HCT116 (cell line): ENCODE results near the gene HDAC2. TPM values are rescaled to one million over a fixed set of nuclear protein-coding genes. Genes with fewer than 3 reads are reported as not detected.
"Not testable (repeated sequence)": the region's sequence is repeated elsewhere in the genome, so short reads cannot be mapped to it uniquely, and the experiment has no call there.

Experiments
- ATAC-seq: fragments of 200-7000 bp; cut with Tn5 transposase; 2 replicates; pipeline ENCODE4 v1.9.1; 2020; ENCODE audit warnings: mild to moderate bottlenecking, moderate library complexity
- BruUV-seq: library from RNA; stranded (reverse); fragments of 400-500 nt; replicated peaks from 2 replicates; lab custom pipeline; 2021; lab: Mats Ljungman, UMichigan
- CTCF ChIA-PET: fragments of 300-600 bp; sonication (Branson Sonifier 250); formaldehyde crosslinking; loops from one replicate; lab custom pipeline; 2021; ENCODE audit warnings: antibody characterized with exemption; lab: Charles Lee
- POLR2A ChIA-PET: fragments of 300-600, 350-600 bp; sonication (Branson Sonifier 250); formaldehyde crosslinking; loops from one replicate; lab custom pipeline; 2021; ENCODE audit warnings: antibody characterized with exemption; lab: Charles Lee
- RAD21 ChIA-PET, 2 experiments: fragments of 300-600 bp; sonication (Branson Sonifier 250); formaldehyde crosslinking; loops; one replicate each; lab custom pipeline; 2023; ENCODE audit warnings: low total read pairs in 2 of 2; ENCODE audit not compliant: uncharacterized antibody in 2 of 2, unreplicated experiment in 2 of 2, low non-redundant PET in 1 of 2; lab: Charles Lee
- DNase-seq: peaks from one replicate; pipeline ENCODE4 v3.0.0-alpha.2; 2010; ENCODE audit warnings: low read depth, low spot score
- H2AFZ ChIP-seq: fragments of 200-600 bp; shearing (Covaris generic), sonication (generic); 2 replicates; pipeline ENCODE4 v1.6.1; 2017; ENCODE audit warnings: low read depth, mixed run types, mixed read lengths, antibody characterized with exemption, low read length; ENCODE audit not compliant: poor library complexity, severe bottlenecking
- H3K27ac ChIP-seq: 2 replicates; pipeline ENCODE4 v1.5.1; 2012; ENCODE audit warnings: low read depth, low read length
- H3K27me3 ChIP-seq: fragments of 200-600 bp; sonication (generic); 2 replicates; pipeline ENCODE4 v1.6.1; 2016; ENCODE audit warnings: mixed run types, low read length, mixed read lengths; ENCODE audit not compliant: insufficient read depth
- H3K36me3 ChIP-seq, 2 experiments: fragments of 200-500 bp in 1 of 2; fragments of 200-600 bp in 1 of 2; sonication (Bioruptor generic) in 1 of 2; sonication (generic) in 1 of 2; 2 replicates each; pipeline versions ENCODE4 v1.5.1 to v1.6.1; 2014 to 2016; ENCODE audit warnings: low read length in 2 of 2, inconsistent platforms in 1 of 2, mixed read lengths in 1 of 2, mixed run types in 1 of 2; ENCODE audit not compliant: insufficient read depth in 2 of 2, control insufficient read depth in 1 of 2
- H3K4me1 ChIP-seq, 2 experiments: fragments of 200-600 bp in 1 of 2; sonication (generic) in 1 of 2; 2 replicates each; pipeline versions ENCODE4 v1.5.1 to v1.6.1; 2012 to 2017; ENCODE audit warnings: low read length in 2 of 2, inconsistent platforms in 1 of 2, mild to moderate bottlenecking in 1 of 2, mixed read lengths in 1 of 2, mixed run types in 1 of 2, moderate library complexity in 1 of 2; ENCODE audit not compliant: insufficient read depth in 2 of 2, control insufficient read depth in 1 of 2
- H3K4me2 ChIP-seq: fragments of 200-600 bp; sonication (generic); 2 replicates; pipeline ENCODE4 v1.6.1; 2017; ENCODE audit warnings: mixed run types, low read length, mixed read lengths
- H3K4me3 ChIP-seq, 2 experiments: fragments of 200-600 bp in 1 of 2; sonication (generic) in 1 of 2; replicated peaks in 1 of 2; 2 replicates each; pipeline ENCODE4 v1.5.1; 2011 to 2016; ENCODE audit warnings: low read length in 2 of 2, control low read depth in 1 of 2, low read depth in 1 of 2, mild to moderate bottlenecking in 1 of 2, mixed read lengths in 1 of 2, mixed run types in 1 of 2
- H3K79me2 ChIP-seq: fragments of 200-600 bp; sonication (generic); 2 replicates; pipeline ENCODE4 v1.6.1; 2017; ENCODE audit warnings: mild to moderate bottlenecking, mixed run types, low read length, moderate library complexity, mixed read lengths; ENCODE audit not compliant: insufficient read depth
- H3K9ac ChIP-seq: fragments of 200-600 bp; sonication (generic); 2 replicates; pipeline ENCODE4 v1.6.1; 2016; ENCODE audit warnings: low read length, mixed read lengths
- H3K9me2 ChIP-seq: fragments of 200-600 bp; sonication (generic), shearing (Covaris generic); 2 replicates; pipeline ENCODE4 v1.6.1; 2017; ENCODE audit warnings: mixed run types, mild to moderate bottlenecking, moderate library complexity; ENCODE audit not compliant: insufficient read depth
- H3K9me3 ChIP-seq, 2 experiments: fragments of 200-500 bp in 1 of 2; fragments of 200-600 bp in 1 of 2; sonication (Bioruptor generic) in 1 of 2; sonication (generic) in 1 of 2; 2 replicates each; pipeline ENCODE4 v1.6.1; 2014 to 2017; ENCODE audit warnings: low read length in 2 of 2, mixed read lengths in 2 of 2, inconsistent platforms in 1 of 2, low read depth in 1 of 2, mild to moderate bottlenecking in 1 of 2, mixed run types in 1 of 2, moderate library complexity in 1 of 2; ENCODE audit not compliant: control insufficient read depth in 1 of 2, insufficient read depth in 1 of 2
- H4K20me1 ChIP-seq: fragments of 200-600 bp; sonication (generic), shearing (Covaris generic); 2 replicates; pipeline ENCODE4 v1.6.1; 2017; ENCODE audit warnings: mixed run types, mild to moderate bottlenecking, moderate library complexity; ENCODE audit not compliant: insufficient read depth
- CTCF ChIP-seq, 3 experiments: fragments of 200-600 bp in 1 of 3; sonication (generic) in 1 of 3; IDR thresholded peaks in 2 of 3; conservative IDR thresholded peaks in 1 of 3; 2 replicates each; pipeline ENCODE4 v1.5.1; 2012 to 2017; ENCODE audit warnings: low read depth in 2 of 3, low read length in 2 of 3, antibody characterized with exemption in 1 of 3, borderline replicate concordance in 1 of 3, control low read depth in 1 of 3, mild to moderate bottlenecking in 1 of 3, mixed read lengths in 1 of 3, mixed run types in 1 of 3, moderate library complexity in 1 of 3; ENCODE audit not compliant: insufficient read depth in 1 of 3
- EZH2 ChIP-seq: fragments of 200-600 bp; sonication (generic); IDR thresholded peaks from 2 replicates; pipeline ENCODE4 v1.6.1; 2017; ENCODE audit warnings: antibody characterized with exemption, mixed run types
- EZH2phosphoT487 ChIP-seq: fragments of 200-600 bp; IDR thresholded peaks from 2 replicates; pipeline ENCODE4 v1.6.1; 2018; ENCODE audit warnings: antibody characterized with exemption, borderline replicate concordance
- MAX ChIP-seq: IDR thresholded peaks from 2 replicates; pipeline ENCODE4 v1.6.1; 2012
- YY1 ChIP-seq: IDR thresholded peaks from 2 replicates; pipeline ENCODE4 v1.6.1; 2011; ENCODE audit warnings: low read length, low read depth, moderate library complexity, mild to moderate bottlenecking; ENCODE audit not compliant: insufficient replicate concordance; ENCODE audit errors: extremely low read depth
- intact Hi-C: fragments of 100-400 bp; cut with micrococcal nuclease; formaldehyde crosslinking; loops from 2 replicates; pipeline ENCODE4 v1.10.0; 2022
- total RNA-seq: library from RNA; stranded (reverse); gene quantifications from one replicate; pipeline ENCODE4 v1.2.1, GENCODE V29; 2021; ENCODE audit not compliant: unreplicated experiment

The HDAC2 gene
- total RNA-seq, 1 experiment from 2014 or later = 153 TPM

GRCh38 chr6:114011486-114011885 lies 40.5 kb upstream of the HDAC2 start:
- H3K4me3 ChIP-seq, H3K9me3 ChIP-seq, H2AFZ ChIP-seq, H4K20me1 ChIP-seq, H3K4me2 ChIP-seq, H3K36me3 ChIP-seq, CTCF ChIA-PET, H3K79me2 ChIP-seq, DNase-seq, intact Hi-C loops, H3K9me2 ChIP-seq, RAD21 ChIA-PET, H3K9ac ChIP-seq, H3K27ac ChIP-seq, POLR2A ChIA-PET, BruUV-seq, H3K27me3 ChIP-seq: not testable (repeated sequence)
- H3K4me1 ChIP-seq = peaks cover 12 to 37% of the 10 kb centered on the region in 2 experiments
- 0 out of 2 replicates have a peak, but pooled peaks have one; percentile 12 for ATAC-seq

GRCh38 chr6:114010540-114010939 lies 39.6 kb upstream of the HDAC2 start:
- Histone ChIP-seq H3K27ac (no peak overlapping the region), H3K36me3 (no peaks in the 10 kb centered on the region), H3K9ac (no peak overlapping the region), H2AFZ (no peak overlapping the region), H3K4me3 (no peak overlapping the region), H3K27me3 (no peaks in the 10 kb centered on the region), H3K4me2 (no peak overlapping the region), H3K9me2 (no peaks in the 10 kb centered on the region), H3K9me3 (no peaks in the 10 kb centered on the region), H4K20me1 (no peaks in the 10 kb centered on the region), H3K79me2 (no peaks in the 10 kb centered on the region), H3K4me1 (peaks cover 11 to 33% of the 10 kb centered on the region in 2 experiments)
- ChIA-PET CTCF (no interaction called here), RAD21 (no interaction called here), POLR2A (interaction anchor here (1.1 kb wide), 1 partner anchor 15 kb away, joined by 4 read pairs; no protein-coding TSS in a partner anchor)
- DNase-seq (no peak), ATAC-seq (no peak)
- no TSS peak for BruUV-seq
- TF ChIP-seq YY1 (no peak), EZH2 (no peak), EZH2phosphoT487 (no peak), MAX (no peak), CTCF (IDR thresholded peaks at IDR 0.05 in 2 of 3, conservative IDR thresholded peaks at IDR 0.05 in 1 of 3; ENCODE audit: borderline replicate concordance in 1 of 3, insufficient read depth in 1 of 3, low read depth in 2 of 3, low read length in 2 of 3) (no peak)
- intact Hi-C loops = no loop called here
